ENCODE results near the gene NKRF. TPM values are rescaled to one million over a fixed set of nuclear protein-coding genes. Genes with fewer than 3 reads are reported as not detected.

NKRF gene
- total RNA-seq, 2 experiments from 2014 or later, result 14.3 to 14.4 TPM

GRCh38 chrX:119602701-119603255, 3.4 kb downstream of the NKRF start:
- POLR2A ChIA-PET, result interaction anchor here (1.4 kb wide), 1 partner anchor 189 kb away, joined by 3 read pairs; the partner anchor contains the start of gene RPL39
- DNase-seq, result no peak
- no peak for ATAC-seq (ENCODE audit: low read depth)
- no peak overlapping the region for H3K27ac Mint-ChIP-seq
- no peak overlapping the region for H3K4me3 Mint-ChIP-seq
- H3K36me3 Mint-ChIP-seq, result no peaks in the 10 kb centered on the region
- peaks cover 21% of the 10 kb centered on the region for H3K4me1 Mint-ChIP-seq
- no peaks in the 10 kb centered on the region for H3K9me3 Mint-ChIP-seq
- H3K27me3 Mint-ChIP-seq, result no peaks in the 10 kb centered on the region

- DNase-seq (no peak), ATAC-seq (ENCODE audit: low read depth) (no peak)
- H3K36me3 Mint-ChIP-seq, result peaks cover 4% of the 10 kb centered on the region
- no peaks in the 10 kb centered on the region for H3K27me3 Mint-ChIP-seq
- peaks cover 4% of the 10 kb centered on the region for H3K4me1 Mint-ChIP-seq
- POLR2A ChIA-PET, result interaction anchor here (0.6 to 1.8 kb wide), 2 partner anchors 15 to 960 kb away, joined by 3 to 4 read pairs; partner anchors contain the start of gene UBE2A
- no peak overlapping the region for H3K4me3 Mint-ChIP-seq
- no peaks in the 10 kb centered on the region for H3K9me3 Mint-ChIP-seq
- no peak overlapping the region for H3K27ac Mint-ChIP-seq
Measured at GRCh38 chrX:119589810-119590209, 16.4 kb downstream of the NKRF start.

GRCh38 chrX:119583431-119584059, 22.7 kb downstream of the NKRF start:
- Mint-ChIP-seq H3K27me3 (no peaks in the 10 kb centered on the region), H3K9me3 (no peaks in the 10 kb centered on the region), H3K4me1 (peaks cover 1% of the 10 kb centered on the region), H3K4me3 (no peak overlapping the region), H3K36me3 (no peaks in the 10 kb centered on the region), H3K27ac (no peak overlapping the region)
- POLR2A ChIA-PET, result interaction anchor here (1.4 kb wide), 1 partner anchor 9 kb away, joined by 6 read pairs; no protein-coding TSS in a partner anchor
- ATAC-seq (ENCODE audit: low read depth), result no peak
- DNase-seq, result no peak

- POLR2A ChIA-PET, result interaction anchor here (0.6 kb wide), 1 partner anchor 34 kb away, joined by 4 read pairs; no protein-coding TSS in a partner anchor
- Mint-ChIP-seq H3K4me3 (no peak overlapping the region), H3K36me3 (peaks cover 1% of the 10 kb centered on the region), H3K9me3 (no peaks in the 10 kb centered on the region), H3K27ac (no peak overlapping the region), H3K27me3 (no peaks in the 10 kb centered on the region), H3K4me1 (peaks cover 6% of the 10 kb centered on the region)
- no peak for ATAC-seq (ENCODE audit: low read depth)
- DNase-seq, result no peak
Measured at GRCh38 chrX:119579414-119579813, 26.8 kb downstream of the NKRF start.

GRCh38 chrX:119574394-119575266, 31.6 kb downstream of the NKRF start, which contains the start of gene UBE2A:
UBE2A (plus strand) TSS chrX:119574563; CDS start chrX:119574712, 149 bp downstream.
- POLR2A ChIA-PET, result interaction anchor here (0.6 to 2.2 kb wide), 12 partner anchors 9 to 266 kb away, joined by 3 to 19 read pairs (median 4); partner anchors contain the start of genes NKRF, RPL39, SEPTIN6 and SLC25A5
- no peaks in the 10 kb centered on the region for H3K27me3 Mint-ChIP-seq
- peak within 1 kb of the TSS; percentile 88 for H3K27ac Mint-ChIP-seq

GRCh38 chrX:119573840-119574393, 32.3 kb downstream of the NKRF start:
- peak overlapping the region; percentile 92 for H3K4me3 Mint-ChIP-seq
- H3K27ac Mint-ChIP-seq, result peak overlapping the region; percentile 88
- no peaks in the 10 kb centered on the region for H3K9me3 Mint-ChIP-seq
- H3K36me3 Mint-ChIP-seq, result peaks cover 1% of the 10 kb centered on the region
- H3K27me3 Mint-ChIP-seq, result no peaks in the 10 kb centered on the region
- POLR2A ChIA-PET, result interaction anchor here (1.1 to 2.2 kb wide), 9 partner anchors 9 to 267 kb away, joined by 3 to 19 read pairs (median 4); partner anchors contain the start of genes NKRF, RPL39, SEPTIN6 and SLC25A5
- DNase-seq (no peak), ATAC-seq (ENCODE audit: low read depth) (no peak)
- peaks cover 11% of the 10 kb centered on the region for H3K4me1 Mint-ChIP-seq

More at GRCh38 chrX:119574394-119575266, 31.6 kb downstream of the NKRF start, which contains the start of gene UBE2A:
- Mint-ChIP-seq H3K36me3 (peaks cover 1% of the 10 kb centered on the region), H3K4me1 (peaks cover 11% of the 10 kb centered on the region), H3K9me3 (no peaks in the 10 kb centered on the region), H3K4me3 (peak within 1 kb of the TSS; percentile 92)
- peak; percentile 90 for ATAC-seq (ENCODE audit: low read depth)
- peak; percentile 88 for DNase-seq

GRCh38 chrX:119573222-119573621, 33.0 kb downstream of the NKRF start:
- no peak for ATAC-seq (ENCODE audit: low read depth)
- H3K27ac Mint-ChIP-seq, result no peak overlapping the region
- POLR2A ChIA-PET, result interaction anchor here (1.1 to 2.2 kb wide), 2 partner anchors 32 to 218 kb away, joined by 3 to 19 read pairs; partner anchors contain the start of genes NKRF and RPL39
- peaks cover 1% of the 10 kb centered on the region for H3K36me3 Mint-ChIP-seq
- H3K27me3 Mint-ChIP-seq, result no peaks in the 10 kb centered on the region
- H3K9me3 Mint-ChIP-seq, result no peaks in the 10 kb centered on the region
- peaks cover 9% of the 10 kb centered on the region for H3K4me1 Mint-ChIP-seq
- no peak for DNase-seq
- H3K4me3 Mint-ChIP-seq, result peak overlapping the region; percentile 92

GRCh38 chrX:119570351-119570835, 35.8 kb downstream of the NKRF start:
- no peaks in the 10 kb centered on the region for H3K27me3 Mint-ChIP-seq
- ATAC-seq (ENCODE audit: low read depth) (no peak), DNase-seq (no peak)
- H3K36me3 Mint-ChIP-seq, result no peaks in the 10 kb centered on the region
- no peaks in the 10 kb centered on the region for H3K9me3 Mint-ChIP-seq
- POLR2A ChIA-PET, result no interaction called here
- no peak overlapping the region for H3K27ac Mint-ChIP-seq
- H3K4me1 Mint-ChIP-seq, result peaks cover 4% of the 10 kb centered on the region
- no peak overlapping the region for H3K4me3 Mint-ChIP-seq

GRCh38 chrX:119565107-119565663, 41.0 kb downstream of the NKRF start, which contains the start of gene STEEP1:
STEEP1 (minus strand) TSS chrX:119565409; CDS start chrX:119565355, 54 bp downstream.
- Mint-ChIP-seq H3K27me3 (no peaks in the 10 kb centered on the region), H3K4me1 (peaks cover 13% of the 10 kb centered on the region), H3K9me3 (no peaks in the 10 kb centered on the region), H3K36me3 (no peaks in the 10 kb centered on the region), H3K4me3 (peak within 1 kb of the TSS; percentile 95), H3K27ac (peak within 1 kb of the TSS; percentile 88)
- peak; percentile 79 for DNase-seq
- ATAC-seq (ENCODE audit: low read depth), result peak; percentile 97
- POLR2A ChIA-PET, result interaction anchor here (1.0 to 1.5 kb wide), 2 partner anchors 9 to 125 kb away, joined by 6 to 7 read pairs; partner anchors contain the start of gene UBE2A

- Mint-ChIP-seq H3K27ac (no peak overlapping the region), H3K36me3 (peaks cover 10% of the 10 kb centered on the region), H3K27me3 (no peaks in the 10 kb centered on the region), H3K4me1 (no peaks in the 10 kb centered on the region), H3K4me3 (no peak overlapping the region), H3K9me3 (no peaks in the 10 kb centered on the region)
- DNase-seq, result no peak
- POLR2A ChIA-PET, result no interaction called here
- ATAC-seq (ENCODE audit: low read depth), result no peak
Measured at GRCh38 chrX:119552508-119552907, 53.7 kb downstream of the NKRF start.

- no peaks in the 10 kb centered on the region for H3K9me3 Mint-ChIP-seq
- ATAC-seq (ENCODE audit: low read depth) (no peak), DNase-seq (no peak)
- no peak overlapping the region for H3K27ac Mint-ChIP-seq
- no peaks in the 10 kb centered on the region for H3K4me1 Mint-ChIP-seq
- POLR2A ChIA-PET, result interaction anchor here (0.6 kb wide), 1 partner anchor 181 kb away, joined by 5 read pairs; no protein-coding TSS in a partner anchor
- H3K27me3 Mint-ChIP-seq, result no peaks in the 10 kb centered on the region
- H3K36me3 Mint-ChIP-seq, result peaks cover 5% of the 10 kb centered on the region
- no peak overlapping the region for H3K4me3 Mint-ChIP-seq
Measured at GRCh38 chrX:119549327-119550016, 56.8 kb downstream of the NKRF start.

- Mint-ChIP-seq H3K4me3 (no peak overlapping the region), H3K36me3 (peaks cover 2% of the 10 kb centered on the region), H3K27me3 (no peaks in the 10 kb centered on the region), H3K27ac (no peak overlapping the region), H3K9me3 (no peaks in the 10 kb centered on the region), H3K4me1 (peaks cover 4% of the 10 kb centered on the region)
- ATAC-seq (ENCODE audit: low read depth), result no peak
- no peak for DNase-seq
- POLR2A ChIA-PET, result no interaction called here
Measured at GRCh38 chrX:119541188-119541587, 65.0 kb downstream of the NKRF start.
